PC-9 (cell line): ENCODE results near the gene EHMT1.

Experiments
- CTCF ChIP-seq: fragments of 200-600 bp; sonication (generic); conservative IDR thresholded peaks from 2 replicates; pipeline ENCODE4 v1.6.1; 2017; ENCODE audit warnings: mixed run types, antibody characterized with exemption, mild to moderate bottlenecking, moderate library complexity
- EZH2 ChIP-seq: fragments of 200-600 bp; sonication (generic); IDR thresholded peaks from 2 replicates; pipeline ENCODE4 v1.8.0; 2017; ENCODE audit warnings: antibody characterized with exemption, low read depth

- TF ChIP-seq CTCF: no peak
- no peak for TF ChIP-seq EZH2
Measured at GRCh38 chr9:137705906-137706305, 87.1 kb downstream of the EHMT1 start.
